Frontal cortex (tissue), 4 donors: ENCODE results near the gene ADGRA1. TPM values are rescaled to one million over a fixed set of nuclear protein-coding genes. Genes with fewer than 3 reads are reported as not detected.
"Not testable (repeated sequence)": the region's sequence is repeated elsewhere in the genome, so short reads cannot be mapped to it uniquely, and the experiment has no call there.

Source experiments
- DNase-seq, 2 donors: peaks; one replicate each; pipeline ENCODE4 v3.0.0; 2012; ENCODE audit warnings: low spot score in 2 of 2
- FAIRE-seq: peaks from 2 replicates; lab custom pipeline; 2012; peaks lifted over from hg19 to GRCh38; lab: Jason Lieb, UNC
- total RNA-seq: library from RNA; depleted of rRNA; stranded (reverse); fragments of >200 nt; gene quantifications from one replicate; pipeline ENCODE4 v1.2.3, GENCODE V29; 2014
- donor health status: control.
- donor health status: control.
- donor health status: control.

ADGRA1 gene
- total RNA-seq, 1 donor from 2014 or later, result 2.4 TPM

DNA sequence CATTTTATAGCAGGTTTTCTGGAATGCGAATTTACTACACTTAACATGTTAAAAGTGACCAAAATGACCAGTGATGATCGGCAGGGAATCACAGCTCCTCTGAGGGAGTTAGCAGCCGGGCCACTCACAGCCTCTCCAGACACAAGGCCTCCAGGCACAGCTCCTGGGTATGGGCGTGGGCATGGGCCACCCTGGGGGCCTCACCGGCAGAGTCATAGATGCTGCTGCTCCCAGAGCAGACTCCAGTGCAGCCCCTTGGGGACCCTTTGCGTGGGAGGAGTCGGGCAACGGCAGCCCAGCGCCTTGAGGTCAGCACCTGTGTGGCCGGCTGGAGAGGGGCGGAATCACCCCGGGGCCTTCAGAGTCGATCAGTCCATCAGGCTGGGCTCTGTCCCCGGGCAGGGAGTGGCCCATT lies 80.9 kb downstream of the ADGRA1 start:
- FAIRE-seq (no peak), DNase-seq (no peak)

DNA sequence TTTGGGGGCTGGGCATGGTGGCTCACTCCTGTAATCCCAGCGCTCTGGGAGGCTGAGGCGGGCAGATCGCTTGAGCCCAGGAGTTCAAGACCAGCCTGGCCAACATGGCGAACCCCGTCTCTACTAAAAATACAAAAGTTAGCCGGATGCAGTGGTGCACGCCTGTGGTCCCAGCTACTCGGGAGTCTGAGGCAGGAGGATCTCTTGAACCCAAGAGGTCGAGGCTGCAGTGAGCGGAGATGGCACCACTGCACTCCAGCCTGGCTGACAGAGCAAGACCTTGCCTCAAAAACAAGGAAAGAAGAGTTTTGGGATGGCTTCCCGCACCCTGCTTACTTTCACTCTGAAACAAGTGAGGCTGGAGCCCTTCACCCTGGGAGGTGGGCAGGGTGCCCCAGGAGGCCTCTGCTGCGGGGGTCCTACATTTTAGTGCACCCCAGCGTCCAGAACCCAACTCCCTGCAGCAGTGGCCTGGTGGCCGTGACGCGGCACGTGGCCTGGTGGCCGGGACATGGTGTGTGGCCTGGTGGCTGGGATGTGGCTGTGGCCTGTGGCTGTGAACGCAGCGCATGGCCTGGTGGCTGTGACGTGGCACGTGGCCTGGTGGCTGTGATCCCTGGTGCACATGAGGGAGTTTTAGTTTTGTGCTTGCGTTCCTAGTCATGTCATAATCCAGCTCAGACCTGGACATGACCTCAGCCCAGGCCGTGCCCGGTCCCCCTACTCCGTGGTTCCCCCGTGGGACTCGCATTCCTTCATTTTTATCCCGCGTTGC lies 81.6 kb downstream of the ADGRA1 start:
- no peak for FAIRE-seq

DNA sequence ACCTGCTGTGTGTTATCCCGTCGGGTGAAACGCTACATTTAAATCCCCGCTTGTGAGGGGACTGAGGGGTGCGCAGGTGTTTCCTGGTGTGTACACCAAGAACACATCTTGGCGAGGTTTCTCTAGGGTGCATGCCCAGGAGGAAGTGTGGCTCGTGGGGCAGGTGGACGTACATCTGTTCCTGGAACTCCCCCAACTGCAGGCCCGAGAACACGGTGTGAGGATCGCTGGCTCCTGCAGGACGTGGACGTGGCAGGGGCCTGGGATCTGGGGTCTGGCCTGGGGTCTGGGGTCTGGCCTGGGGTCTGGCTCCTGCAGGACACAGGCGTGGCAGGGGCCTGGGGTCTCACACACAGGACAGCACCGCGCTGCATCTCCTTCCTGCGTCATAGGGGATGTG lies 82.4 kb downstream of the ADGRA1 start:
- FAIRE-seq (no peak), DNase-seq (no peak)

More for the DNA sequence above, 81.6 kb downstream of the ADGRA1 start:
- no peak for DNase-seq

DNA sequence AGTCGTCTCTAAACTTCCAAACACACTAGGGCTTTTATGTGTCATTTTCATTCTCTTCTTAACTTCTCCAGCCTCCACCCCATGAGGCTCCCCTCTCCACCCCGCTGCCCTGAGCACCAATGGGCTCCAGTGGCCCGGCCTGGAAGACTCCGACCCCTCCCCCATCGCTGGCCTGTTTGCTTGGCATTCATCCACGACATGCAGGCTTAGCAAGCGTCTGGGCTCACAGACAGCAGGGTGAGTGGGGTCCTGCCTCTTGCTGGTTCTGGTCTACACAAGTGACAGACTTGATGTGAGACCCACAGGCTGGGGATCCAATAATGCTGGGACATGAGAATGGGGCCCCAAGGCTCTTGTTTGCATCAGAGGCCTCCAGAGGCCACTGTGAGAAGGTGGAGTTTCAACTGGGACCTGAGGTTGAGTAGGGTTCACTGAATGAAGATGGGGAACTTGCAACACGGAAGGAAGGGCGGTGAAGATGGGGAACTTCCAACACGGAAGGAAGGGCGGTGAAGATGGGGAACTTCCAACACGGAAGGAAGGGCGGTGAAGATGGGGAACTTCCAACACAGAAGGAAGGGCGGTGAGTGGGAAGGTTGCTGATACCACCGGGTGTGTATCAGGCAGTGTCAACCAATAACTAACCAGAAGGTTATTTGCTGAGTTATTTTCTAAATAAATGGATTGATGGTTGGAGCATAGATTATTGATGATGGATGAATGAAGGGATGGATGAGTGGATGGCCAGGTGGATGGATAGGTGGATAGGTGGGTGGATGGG lies 86.3 kb downstream of the ADGRA1 start:
- FAIRE-seq, result no peak
- no peak for DNase-seq

DNA sequence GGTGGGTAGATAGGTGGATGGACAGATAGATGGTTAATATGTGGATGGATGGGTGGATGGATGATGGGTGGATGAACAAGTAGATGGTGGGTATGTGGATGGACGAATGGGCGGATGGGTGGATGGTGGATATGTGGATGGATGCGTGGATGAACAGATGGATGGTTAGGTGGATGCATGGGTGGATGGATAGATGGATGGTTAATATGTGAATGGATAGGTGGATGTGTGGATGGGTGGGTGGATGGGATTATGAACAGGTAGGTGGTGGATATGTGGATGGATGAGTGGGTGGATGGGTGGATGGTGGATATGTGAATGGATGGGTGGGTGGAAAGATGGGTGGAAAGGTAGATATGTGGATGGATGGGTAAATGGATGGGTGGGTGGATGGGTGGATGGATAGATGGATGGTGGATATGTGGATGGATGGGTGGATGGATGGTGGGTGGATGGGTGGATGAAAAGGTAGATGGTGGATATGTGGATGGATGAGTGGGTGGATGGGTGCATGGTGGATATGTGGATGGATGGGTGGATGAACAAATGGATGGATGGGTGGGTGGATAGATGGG lies 87.1 kb downstream of the ADGRA1 start:
- DNase-seq (no peak), FAIRE-seq (no peak)

DNA sequence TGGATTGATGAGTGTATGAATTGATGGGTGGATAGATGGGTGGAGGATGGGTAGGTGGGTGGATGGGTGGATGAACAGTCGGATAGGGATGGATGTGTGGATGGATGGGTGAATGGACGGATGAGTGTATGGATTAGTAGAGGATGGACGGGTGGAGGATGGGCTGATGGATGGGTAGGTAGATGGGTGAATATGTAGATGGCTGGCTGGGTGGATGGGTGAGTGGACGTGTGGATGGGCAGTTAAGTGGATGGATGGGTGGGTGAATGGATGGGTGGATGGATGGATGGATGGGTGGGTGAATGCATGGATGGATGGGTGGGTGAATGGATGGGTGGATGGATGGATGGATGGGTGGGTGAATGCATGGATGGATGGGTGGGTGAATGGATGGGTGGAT lies 87.9 kb downstream of the ADGRA1 start:
- FAIRE-seq, DNase-seq: not testable (repeated sequence)

DNA sequence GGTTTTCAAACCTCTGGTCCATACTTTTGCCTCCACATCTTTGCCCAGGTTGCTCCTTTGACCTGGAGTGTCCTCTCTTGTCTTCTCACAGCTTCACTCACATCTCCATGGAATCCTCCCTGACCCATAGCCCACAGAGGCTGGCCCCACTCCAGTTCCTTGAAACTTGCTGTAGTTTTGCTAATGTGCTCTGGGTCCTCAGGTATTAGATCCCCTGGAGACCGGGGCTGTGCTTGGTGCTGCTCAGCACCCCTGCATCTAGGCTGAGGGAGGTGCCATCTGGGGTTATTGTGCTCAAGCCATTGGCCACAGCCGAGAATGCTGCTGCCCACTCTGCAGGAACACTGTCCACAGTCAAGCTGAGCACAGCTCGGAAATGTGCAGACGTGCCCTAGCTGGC lies 88.8 kb downstream of the ADGRA1 start:
- DNase-seq (no peak), FAIRE-seq (no peak)

DNA sequence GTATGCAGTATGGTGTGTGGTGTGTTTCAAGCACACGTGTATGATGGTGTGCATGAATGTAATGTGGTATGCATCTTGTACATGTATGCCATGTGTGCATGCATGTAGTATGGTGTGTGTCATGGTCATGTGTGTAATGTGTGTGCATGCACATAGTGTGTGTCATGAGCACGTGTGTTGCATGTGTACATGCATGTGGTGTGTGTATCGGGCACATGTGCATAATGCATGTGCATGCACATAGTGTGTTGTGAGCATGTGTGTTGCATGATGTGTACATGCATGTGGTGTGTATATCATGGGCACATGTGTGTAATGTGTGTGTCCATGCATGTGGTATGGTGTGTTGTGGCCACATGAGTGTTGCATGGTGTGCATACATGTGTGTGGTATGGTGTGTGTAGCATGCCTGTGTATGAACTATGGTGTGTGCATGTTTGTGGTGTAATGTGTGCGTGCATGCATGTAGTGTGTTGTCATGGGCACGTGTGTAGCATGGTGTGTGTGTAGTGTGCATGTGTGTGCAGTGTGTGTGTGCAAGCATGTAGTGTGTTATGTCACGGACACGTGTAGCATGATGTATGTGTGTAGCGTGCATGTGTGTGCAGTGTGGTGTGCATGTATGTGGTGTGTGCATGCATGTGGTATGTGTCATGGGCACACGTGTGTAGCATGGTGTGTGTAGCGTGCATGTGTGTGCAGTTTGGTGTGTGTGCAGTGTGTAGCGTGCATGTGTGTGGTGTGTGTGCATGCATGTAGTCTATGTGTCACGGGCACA lies 89.8 kb downstream of the ADGRA1 start:
- no peak for FAIRE-seq
- no peak for DNase-seq

DNA sequence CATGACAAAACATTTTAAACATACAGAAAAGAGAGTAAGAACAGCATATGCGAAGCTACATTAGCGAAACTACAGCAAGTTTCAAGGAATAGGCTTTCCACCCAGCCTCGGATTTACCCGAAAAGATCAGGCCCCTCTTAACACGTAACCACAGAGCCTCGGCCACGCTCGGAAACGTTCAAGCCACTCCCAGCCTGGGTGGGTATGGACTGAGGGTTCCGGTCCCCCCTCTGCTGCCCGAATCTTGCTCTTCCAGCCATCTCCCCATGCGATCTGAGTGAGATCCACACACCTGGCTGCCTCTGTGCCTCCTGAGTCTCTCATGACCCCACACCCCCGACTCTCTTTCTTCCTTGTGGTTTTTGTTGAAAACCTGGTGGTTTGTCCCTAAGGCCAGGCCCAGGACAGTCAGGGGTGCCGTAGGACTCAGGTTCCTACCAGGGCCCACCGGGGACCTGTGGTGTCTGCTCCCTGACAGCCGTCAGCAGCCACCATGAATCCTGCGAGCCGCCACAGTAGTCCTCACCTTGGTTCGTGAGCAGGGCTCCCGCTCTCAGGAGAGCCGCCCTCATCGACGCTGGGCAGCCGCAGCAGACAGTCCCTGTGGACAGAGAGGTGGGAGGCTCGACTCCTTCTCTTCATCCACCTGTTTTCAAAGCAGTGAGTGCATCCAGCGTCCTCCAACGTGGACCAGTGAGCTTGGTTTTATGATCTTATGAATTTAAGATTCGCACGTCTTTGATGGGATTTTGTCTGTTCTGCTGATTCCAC lies 90.8 kb downstream of the ADGRA1 start:
- FAIRE-seq (no peak), DNase-seq (no peak)

DNA sequence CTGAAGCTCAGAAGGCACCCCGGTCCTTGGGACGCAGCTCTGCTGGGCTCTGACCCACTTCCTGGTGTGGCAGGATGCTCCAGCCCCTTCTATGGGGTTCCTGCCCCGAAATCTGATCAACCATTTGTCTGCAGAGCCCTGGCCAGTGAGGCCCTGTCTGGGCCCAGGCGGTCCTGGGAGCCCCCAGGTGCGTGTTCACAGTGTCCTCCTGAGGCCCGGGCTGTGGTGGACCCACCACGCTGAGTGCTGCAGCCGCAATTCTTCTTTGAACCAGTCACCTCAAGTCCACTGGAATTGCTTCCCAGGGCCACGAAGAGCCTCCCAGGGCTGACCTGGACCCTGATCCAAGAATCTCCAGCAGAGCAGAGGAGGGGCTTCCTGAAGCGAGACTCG lies 91.4 kb downstream of the ADGRA1 start:
- FAIRE-seq (no peak), DNase-seq (no peak)

DNA sequence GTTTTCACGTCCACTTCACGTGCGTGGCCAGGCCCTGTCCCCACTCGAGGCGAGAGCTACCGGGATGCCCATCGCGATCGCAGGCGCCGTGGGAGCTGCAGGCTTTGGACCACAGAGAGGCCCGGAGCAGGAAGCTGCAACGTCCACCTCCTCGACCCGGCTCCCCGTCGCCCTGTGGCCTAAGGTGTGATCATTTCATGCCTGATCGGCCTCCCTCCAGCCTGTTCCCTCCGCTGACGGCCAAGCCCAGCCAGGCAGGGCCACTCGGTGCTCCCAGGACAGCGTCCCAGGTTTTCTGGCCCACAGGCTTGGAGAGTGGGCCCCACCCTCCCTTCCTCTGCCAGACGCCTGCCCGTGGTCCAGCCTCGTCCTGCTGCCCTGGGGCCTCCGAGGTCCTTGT lies 91.9 kb downstream of the ADGRA1 start:
- FAIRE-seq (no peak), DNase-seq (no peak)

DNA sequence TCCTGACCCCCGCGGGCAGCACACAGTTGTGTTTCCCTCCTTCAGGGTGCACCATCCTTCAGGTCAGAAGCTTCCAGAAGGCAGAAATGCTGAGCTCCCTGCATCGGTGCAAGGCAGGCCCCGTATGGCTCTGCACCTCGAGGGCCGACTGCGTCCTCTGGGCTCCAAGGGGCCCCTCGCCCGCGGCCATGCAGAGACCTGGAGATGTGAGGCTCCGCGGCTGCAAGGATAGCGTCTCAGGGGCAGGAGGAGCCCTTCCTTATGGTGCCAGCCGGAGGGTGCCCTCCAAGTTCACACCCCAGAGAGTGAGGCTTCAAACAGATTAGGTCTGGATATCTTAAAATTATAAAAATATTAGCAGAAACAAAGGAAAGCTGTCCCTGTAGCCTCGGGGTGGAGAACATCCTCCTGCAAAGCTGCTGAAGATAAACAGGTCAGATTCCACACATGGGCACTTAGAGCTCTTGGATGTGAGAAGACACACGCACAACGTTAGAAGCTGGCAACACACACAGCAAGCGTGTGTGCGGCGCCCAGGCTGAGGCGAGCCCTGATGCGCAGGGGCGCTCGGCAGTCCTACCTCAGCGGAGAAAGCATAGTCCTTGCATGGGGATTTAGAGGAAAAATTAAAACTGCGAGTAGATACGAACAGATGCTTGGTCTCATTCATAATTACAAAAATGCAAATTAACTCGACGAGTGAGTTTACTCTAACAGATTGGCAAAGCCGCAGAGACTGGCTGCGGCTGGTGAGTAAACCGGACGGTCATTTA lies 92.7 kb downstream of the ADGRA1 start:
- FAIRE-seq (no peak), DNase-seq (no peak)

DNA sequence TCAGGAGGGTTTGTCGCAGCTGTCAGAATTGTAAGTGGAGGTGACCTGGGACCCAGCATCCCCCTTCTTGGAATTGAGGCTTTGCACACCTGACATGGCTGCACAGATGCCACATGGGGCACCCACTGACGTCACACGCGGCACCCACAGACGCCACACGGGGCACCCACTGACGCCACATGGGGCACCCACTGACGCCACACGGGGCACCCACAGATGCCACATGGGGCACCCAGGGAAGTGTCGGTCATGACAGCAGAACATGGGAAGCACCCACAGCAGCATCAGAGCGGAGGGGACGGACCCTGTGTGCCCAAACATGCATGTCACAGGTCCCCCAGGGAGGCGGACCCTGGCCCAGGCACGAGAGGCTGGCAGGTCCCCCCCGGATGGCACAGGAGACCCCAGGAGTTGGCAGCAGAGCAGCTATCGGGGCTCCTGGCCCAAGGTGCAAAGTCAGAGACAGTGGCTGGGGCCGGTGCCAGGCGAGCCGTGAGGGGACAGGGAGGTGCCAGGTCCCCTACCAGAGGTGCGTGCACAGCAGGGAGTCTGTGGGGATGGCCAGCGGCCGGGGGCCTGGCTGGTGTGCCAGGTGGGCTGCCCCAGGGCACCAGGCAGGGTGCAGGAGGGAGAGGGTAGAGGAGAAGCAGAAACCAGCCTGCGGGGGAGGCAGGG lies 93.4 kb downstream of the ADGRA1 start:
- FAIRE-seq (no peak), DNase-seq (no peak)

Other genes with a start within 250 kb of the ADGRA1 start
- gene CFAP46, start 145.4 kb upstream of the ADGRA1 start, total RNA-seq, result 2.0 TPM
- gene KNDC1, start 72.3 kb downstream of the ADGRA1 start, total RNA-seq, result 8.2 TPM
- not detected for gene UTF1, start 142.3 kb downstream of the ADGRA1 start, total RNA-seq
- gene VENTX, start 149.9 kb downstream of the ADGRA1 start, total RNA-seq, result not detected
- gene ADAM8, start 188.9 kb downstream of the ADGRA1 start, total RNA-seq, result 1.2 TPM
- gene TUBGCP2, start 220.9 kb downstream of the ADGRA1 start, total RNA-seq, result 44.8 TPM
- gene ZNF511, start 221.0 kb downstream of the ADGRA1 start, total RNA-seq, result 7.3 TPM
- 8.2 TPM for gene CALY, start 249.0 kb downstream of the ADGRA1 start, total RNA-seq